Osteoblast (primary cell): ENCODE results near the gene STARD9. TPM values are rescaled to one million over a fixed set of nuclear protein-coding genes. Genes with fewer than 3 reads are reported as not detected.
A peak's percentile ranks its signal among the peaks of the same experiment; 100 is the strongest.

Source experiments
- DNase-seq: peaks from one replicate; pipeline ENCODE4 v3.0.0; 2011; ENCODE audit warnings: low spot score, mixed read lengths; ENCODE audit not compliant: insufficient read length; ENCODE audit errors: missing footprints
- H2AFZ ChIP-seq: 2 replicates; pipeline ENCODE4 v1.6.0; 2011; ENCODE audit warnings: mild to moderate bottlenecking, low read length
- H3K27ac ChIP-seq: 2 replicates; pipeline ENCODE4 v1.5.1; 2011; ENCODE audit warnings: mild to moderate bottlenecking, low read depth, low read length, moderate library complexity
- H3K27me3 ChIP-seq: 2 replicates; pipeline ENCODE4 v1.6.0; 2012; ENCODE audit warnings: mild to moderate bottlenecking, control low read depth, inconsistent platforms, low read length, moderate library complexity; ENCODE audit not compliant: insufficient read depth
- H3K36me3 ChIP-seq: 2 replicates; pipeline ENCODE4 v1.5.1; 2011; ENCODE audit warnings: mild to moderate bottlenecking, low read length, control low read depth, moderate library complexity; ENCODE audit not compliant: insufficient read depth
- H3K4me1 ChIP-seq: 2 replicates; pipeline ENCODE4 v1.5.1; 2011; ENCODE audit warnings: mild to moderate bottlenecking, low read length, control low read depth, moderate library complexity; ENCODE audit not compliant: insufficient read depth
- H3K4me2 ChIP-seq: 2 replicates; pipeline ENCODE4 v1.6.0; 2011; ENCODE audit warnings: mild to moderate bottlenecking, low read length; ENCODE audit not compliant: insufficient read depth
- H3K4me3 ChIP-seq: fragments of 200-600 bp; sonication (generic); 3 replicates; pipeline ENCODE4 v1.5.1; 2012; ENCODE audit warnings: mild to moderate bottlenecking, low read length, inconsistent platforms; ENCODE audit not compliant: insufficient read depth
- H3K79me2 ChIP-seq: 2 replicates; pipeline ENCODE4 v1.6.0; 2012; ENCODE audit warnings: mild to moderate bottlenecking, low read length, control low read depth, inconsistent platforms; ENCODE audit not compliant: insufficient read depth
- H3K9me3 ChIP-seq: 2 replicates; pipeline ENCODE4 v1.5.1; 2011; ENCODE audit warnings: low read depth, low read length, control low read depth
- H4K20me1 ChIP-seq: 2 replicates; pipeline ENCODE4 v1.6.0; 2012; ENCODE audit warnings: mild to moderate bottlenecking, low read length, control low read depth; ENCODE audit not compliant: insufficient read depth
- CTCF ChIP-seq: IDR thresholded peaks from 2 replicates; pipeline ENCODE4 v1.5.1; 2011; ENCODE audit warnings: mild to moderate bottlenecking, low read depth, low read length, moderate library complexity; ENCODE audit errors: extremely low read depth
- total RNA-seq: library from RNA; depleted of rRNA; stranded (reverse); fragments of >200 nt; gene quantifications from 2 replicates; pipeline ENCODE4 v1.2.3, GENCODE V29; 2012

The STARD9 gene
- total RNA-seq, 1 donor: 9.4 TPM

- DNase-seq: no peak
- Histone ChIP-seq H3K4me2 (no peak overlapping the region), H3K9me3 (no peaks in the 10 kb centered on the region), H2AFZ (peak overlapping the region; percentile 32), H3K27me3 (no peaks in the 10 kb centered on the region), H4K20me1 (no peaks in the 10 kb centered on the region), H3K27ac (no peak overlapping the region), H3K4me1 (no peaks in the 10 kb centered on the region), H3K36me3 (no peaks in the 10 kb centered on the region), H3K79me2 (no peaks in the 10 kb centered on the region), H3K4me3 (no peak overlapping the region)
- TF ChIP-seq CTCF: no peak
Observed at GRCh38 chr15:42604894-42605744, 29.7 kb downstream of the STARD9 start.

GRCh38 chr15:42605796-42606195, 30.4 kb downstream of the STARD9 start:
- no peak for DNase-seq
- no peaks in the 10 kb centered on the region for H3K9me3 ChIP-seq
- no peak overlapping the region for H3K27ac ChIP-seq
- no peak for TF ChIP-seq CTCF
- no peaks in the 10 kb centered on the region for H3K36me3 ChIP-seq
- H3K27me3 ChIP-seq: no peaks in the 10 kb centered on the region
- H3K4me2 ChIP-seq: no peak overlapping the region
- H3K4me1 ChIP-seq: no peaks in the 10 kb centered on the region
- H3K79me2 ChIP-seq: no peaks in the 10 kb centered on the region
- H4K20me1 ChIP-seq: no peaks in the 10 kb centered on the region
- H3K4me3 ChIP-seq: no peak overlapping the region
- H2AFZ ChIP-seq: peak overlapping the region; percentile 32

- H3K27ac ChIP-seq: no peak overlapping the region
- H3K27me3 ChIP-seq: no peaks in the 10 kb centered on the region
- H3K9me3 ChIP-seq: no peaks in the 10 kb centered on the region
- no peaks in the 10 kb centered on the region for H3K36me3 ChIP-seq
- H3K79me2 ChIP-seq: no peaks in the 10 kb centered on the region
- H3K4me1 ChIP-seq: no peaks in the 10 kb centered on the region
- H4K20me1 ChIP-seq: no peaks in the 10 kb centered on the region
- no peak overlapping the region for H3K4me3 ChIP-seq
- H2AFZ ChIP-seq: no peak overlapping the region
- no peak for TF ChIP-seq CTCF
- no peak overlapping the region for H3K4me2 ChIP-seq
- peak; percentile 66 for DNase-seq
Observed at GRCh38 chr15:42608110-42608531, 32.7 kb downstream of the STARD9 start.

- H4K20me1 ChIP-seq: no peaks in the 10 kb centered on the region
- no peak overlapping the region for H3K4me3 ChIP-seq
- no peaks in the 10 kb centered on the region for H3K9me3 ChIP-seq
- no peak for TF ChIP-seq CTCF
- H3K4me2 ChIP-seq: no peak overlapping the region
- H3K27ac ChIP-seq: no peak overlapping the region
- H2AFZ ChIP-seq: no peak overlapping the region
- no peaks in the 10 kb centered on the region for H3K4me1 ChIP-seq
- no peaks in the 10 kb centered on the region for H3K79me2 ChIP-seq
- no peaks in the 10 kb centered on the region for H3K36me3 ChIP-seq
- no peaks in the 10 kb centered on the region for H3K27me3 ChIP-seq
- no peak for DNase-seq
Observed at GRCh38 chr15:42608752-42609488, 33.5 kb downstream of the STARD9 start.
